Transverse colon (tissue), 4 donors: ENCODE measurements around the gene ATP5F1D.
A peak's percentile ranks its signal among the peaks of the same experiment; 100 is the strongest.

Source experiments
- POLR2AphosphoS5 ChIP-seq, 3 donors: sonication (generic); formaldehyde crosslinking; IDR thresholded peaks; one replicate each; pipeline ENCODE4 v1.6.1; 2016; ENCODE audit warnings: antibody characterized with exemption in 3 of 3
- TF ChIP-seq, protein P1 (sequence below), 5 experiments: fragments of 200-600 bp in 3 of 5; fragments of 450-650 bp in 2 of 5; sonication (generic) in 3 of 5; IDR thresholded peaks; 1 replicate in 2 of 5; 2 replicates in 3 of 5; pipeline ENCODE4 v1.5.1; 2016 to 2017; ENCODE audit warnings: antibody characterized with exemption in 5 of 5, inconsistent platforms in 3 of 5, mild to moderate bottlenecking in 2 of 5, moderate library complexity in 1 of 5

DNA sequence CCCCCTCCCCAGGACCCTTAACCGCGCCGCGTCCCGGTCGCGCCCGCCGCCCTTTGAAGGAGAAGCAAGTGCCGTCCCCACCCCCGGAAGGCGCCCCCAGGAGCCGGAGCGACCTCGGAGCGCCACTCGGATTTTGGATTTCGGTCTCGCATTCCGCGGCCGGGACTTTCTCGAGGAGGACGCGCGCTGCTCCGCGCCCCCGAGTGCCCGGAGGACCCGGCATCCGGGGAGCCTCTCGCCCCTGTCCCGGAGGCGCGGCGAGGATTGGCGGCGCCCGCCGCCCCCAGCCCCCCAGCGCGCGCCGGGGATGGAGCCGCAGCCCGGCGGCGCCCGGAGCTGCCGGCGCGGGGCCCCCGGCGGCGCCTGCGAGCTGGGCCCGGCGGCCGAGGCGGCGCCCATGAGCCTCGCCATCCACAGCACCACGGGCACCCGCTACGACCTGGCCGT, 8.5 kb downstream of the ATP5F1D start:
- TF ChIP-seq, protein P1, sequence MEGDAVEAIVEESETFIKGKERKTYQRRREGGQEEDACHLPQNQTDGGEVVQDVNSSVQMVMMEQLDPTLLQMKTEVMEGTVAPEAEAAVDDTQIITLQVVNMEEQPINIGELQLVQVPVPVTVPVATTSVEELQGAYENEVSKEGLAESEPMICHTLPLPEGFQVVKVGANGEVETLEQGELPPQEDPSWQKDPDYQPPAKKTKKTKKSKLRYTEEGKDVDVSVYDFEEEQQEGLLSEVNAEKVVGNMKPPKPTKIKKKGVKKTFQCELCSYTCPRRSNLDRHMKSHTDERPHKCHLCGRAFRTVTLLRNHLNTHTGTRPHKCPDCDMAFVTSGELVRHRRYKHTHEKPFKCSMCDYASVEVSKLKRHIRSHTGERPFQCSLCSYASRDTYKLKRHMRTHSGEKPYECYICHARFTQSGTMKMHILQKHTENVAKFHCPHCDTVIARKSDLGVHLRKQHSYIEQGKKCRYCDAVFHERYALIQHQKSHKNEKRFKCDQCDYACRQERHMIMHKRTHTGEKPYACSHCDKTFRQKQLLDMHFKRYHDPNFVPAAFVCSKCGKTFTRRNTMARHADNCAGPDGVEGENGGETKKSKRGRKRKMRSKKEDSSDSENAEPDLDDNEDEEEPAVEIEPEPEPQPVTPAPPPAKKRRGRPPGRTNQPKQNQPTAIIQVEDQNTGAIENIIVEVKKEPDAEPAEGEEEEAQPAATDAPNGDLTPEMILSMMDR (IDR thresholded peaks at IDR 0.05): no peak
- TF ChIP-seq POLR2AphosphoS5 (IDR thresholded peaks at IDR 0.05): peak in 1 of 3 donors; percentile 2
